Measurements from ENCODE around the gene AUH. TPM values are rescaled to one million over a fixed set of nuclear protein-coding genes. Genes with fewer than 3 reads are reported as not detected.

The AUH gene
- total RNA-seq, 2 experiments from 2014 or later: 16.9 to 24.5 TPM

DNA sequence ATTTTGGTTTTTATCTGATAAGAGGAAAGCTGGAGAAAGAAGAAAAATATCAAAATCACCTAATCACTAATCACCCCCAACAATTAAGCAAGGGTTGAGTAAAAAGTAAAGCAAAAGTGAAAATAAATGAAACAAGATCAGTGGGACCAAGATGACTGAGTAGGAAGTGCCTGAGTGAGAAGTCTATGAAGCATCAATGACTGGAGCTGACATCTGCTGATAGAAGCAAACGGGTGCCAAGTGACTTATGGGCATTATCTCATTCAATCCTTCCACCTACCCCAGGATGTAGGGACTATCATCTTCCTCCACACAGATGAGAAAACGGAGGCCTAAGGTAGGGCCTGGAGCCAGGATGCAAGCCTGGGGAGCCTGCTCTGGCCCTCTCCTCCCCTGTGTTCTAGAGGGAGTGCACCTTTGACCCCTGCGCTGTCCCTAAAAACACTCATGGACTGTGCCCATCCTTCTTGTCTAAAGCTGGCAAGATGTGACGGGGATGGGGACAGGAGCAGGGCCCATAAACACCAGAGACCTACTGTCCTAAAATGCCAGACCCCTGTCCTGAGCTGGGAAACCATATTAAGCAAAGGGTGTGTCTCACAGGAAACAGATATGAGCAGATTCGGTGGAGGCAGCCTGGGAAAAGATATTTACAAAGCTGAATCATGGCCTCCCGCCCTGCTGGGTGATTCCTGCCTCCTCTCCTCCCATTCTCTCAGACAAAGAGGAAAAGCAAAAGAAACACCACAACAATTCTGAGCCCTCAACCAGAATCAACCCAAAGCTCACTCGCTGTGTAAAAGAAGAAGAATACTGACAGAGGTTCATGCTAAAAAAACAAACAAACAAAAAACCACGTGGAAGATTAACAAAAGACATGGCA is 116.0 kb downstream of the AUH start:
- intact Hi-C loops (cut with micrococcal nuclease; ENCODE audit: unreplicated experiment): no loop called here
- POLR2A ChIA-PET: no interaction called here
- H3K9me2 ChIP-seq (ENCODE audit: insufficient read depth, low read length): no peaks in the 10 kb centered on the region

DNA sequence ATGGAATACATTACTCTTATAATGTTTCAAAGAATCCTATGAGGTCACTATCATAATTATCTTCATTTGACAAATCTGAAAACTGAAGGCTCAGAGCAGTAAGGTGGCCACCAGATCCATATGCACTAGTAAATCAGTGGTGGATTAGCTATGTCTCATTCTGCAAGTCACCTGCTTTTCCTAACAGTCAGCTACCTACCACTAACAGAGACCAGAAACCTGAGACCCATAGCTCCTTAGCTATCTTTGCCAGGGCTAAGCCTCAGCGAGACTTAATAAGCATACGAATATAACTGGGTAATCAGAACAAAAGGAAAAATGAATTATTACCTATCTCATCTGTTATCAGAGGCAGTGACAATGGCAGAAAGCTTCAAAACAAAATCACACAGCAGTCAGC is 118.7 kb downstream of the AUH start:
- no peaks in the 10 kb centered on the region for H3K9me2 ChIP-seq (ENCODE audit: insufficient read depth, low read length)
- no peaks in the 10 kb centered on the region for H4K20me1 ChIP-seq (ENCODE audit: insufficient read depth, low read length)
- CTCF ChIA-PET (ENCODE audit: unreplicated experiment): no interaction called here
- H3K4me2 ChIP-seq (ENCODE audit: low read length): no peak overlapping the region
- POLR2A ChIA-PET: interaction anchor here (1.1 kb wide), 1 partner anchor 9 kb away, joined by 3 read pairs; no protein-coding TSS in a partner anchor
- H3K4me3 ChIP-seq (ENCODE audit: low read depth, low read length, poor library complexity, severe bottlenecking): no peak overlapping the region
- H3K79me2 ChIP-seq (ENCODE audit: insufficient read depth, low read depth, low read length): no peaks in the 10 kb centered on the region
- DNase-seq (ENCODE audit: low spot score): no peak
- no peak overlapping the region for H3K27ac ChIP-seq (ENCODE audit: low read depth, low read length, poor library complexity, severe bottlenecking)
- intact Hi-C loops (cut with micrococcal nuclease; ENCODE audit: unreplicated experiment): no loop called here
- no peaks in the 10 kb centered on the region for H3K36me3 ChIP-seq (ENCODE audit: insufficient read depth, low read length)
- no TSS peak for BruUV-seq (replicated peaks)
- no peak overlapping the region for H2AFZ ChIP-seq (ENCODE audit: low read length)
- H3K4me1 ChIP-seq (ENCODE audit: insufficient read depth, low read length, poor library complexity, severe bottlenecking): peaks cover 7% of the 10 kb centered on the region
- no peaks in the 10 kb centered on the region for H3K9me3 ChIP-seq (ENCODE audit: low read length)
- TF ChIP-seq, protein P1, sequence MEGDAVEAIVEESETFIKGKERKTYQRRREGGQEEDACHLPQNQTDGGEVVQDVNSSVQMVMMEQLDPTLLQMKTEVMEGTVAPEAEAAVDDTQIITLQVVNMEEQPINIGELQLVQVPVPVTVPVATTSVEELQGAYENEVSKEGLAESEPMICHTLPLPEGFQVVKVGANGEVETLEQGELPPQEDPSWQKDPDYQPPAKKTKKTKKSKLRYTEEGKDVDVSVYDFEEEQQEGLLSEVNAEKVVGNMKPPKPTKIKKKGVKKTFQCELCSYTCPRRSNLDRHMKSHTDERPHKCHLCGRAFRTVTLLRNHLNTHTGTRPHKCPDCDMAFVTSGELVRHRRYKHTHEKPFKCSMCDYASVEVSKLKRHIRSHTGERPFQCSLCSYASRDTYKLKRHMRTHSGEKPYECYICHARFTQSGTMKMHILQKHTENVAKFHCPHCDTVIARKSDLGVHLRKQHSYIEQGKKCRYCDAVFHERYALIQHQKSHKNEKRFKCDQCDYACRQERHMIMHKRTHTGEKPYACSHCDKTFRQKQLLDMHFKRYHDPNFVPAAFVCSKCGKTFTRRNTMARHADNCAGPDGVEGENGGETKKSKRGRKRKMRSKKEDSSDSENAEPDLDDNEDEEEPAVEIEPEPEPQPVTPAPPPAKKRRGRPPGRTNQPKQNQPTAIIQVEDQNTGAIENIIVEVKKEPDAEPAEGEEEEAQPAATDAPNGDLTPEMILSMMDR (conservative IDR thresholded peaks at IDR 0.05; ENCODE audit: low read length): no peak
- TF ChIP-seq EZH2phosphoT487 (IDR thresholded peaks at IDR 0.05; ENCODE audit: borderline replicate concordance, low read depth, low read length): no peak

More for the DNA sequence above, 116.0 kb downstream of the AUH start:
- Histone ChIP-seq H3K4me3 (ENCODE audit: low read depth, low read length, poor library complexity, severe bottlenecking) (no peak overlapping the region), H3K27ac (ENCODE audit: low read depth, low read length, poor library complexity, severe bottlenecking) (no peak overlapping the region), H3K79me2 (ENCODE audit: insufficient read depth, low read depth, low read length) (no peaks in the 10 kb centered on the region), H3K36me3 (ENCODE audit: insufficient read depth, low read length) (no peaks in the 10 kb centered on the region), H3K9me3 (ENCODE audit: low read length) (no peaks in the 10 kb centered on the region), H4K20me1 (ENCODE audit: insufficient read depth, low read length) (no peaks in the 10 kb centered on the region), H2AFZ (ENCODE audit: low read length) (no peak overlapping the region), H3K4me1 (ENCODE audit: insufficient read depth, low read length, poor library complexity, severe bottlenecking) (no peaks in the 10 kb centered on the region), H3K4me2 (ENCODE audit: low read length) (no peak overlapping the region)
- CTCF ChIA-PET (ENCODE audit: unreplicated experiment): no interaction called here
- BruUV-seq (replicated peaks): no TSS peak
- no peak for TF ChIP-seq EZH2phosphoT487 (IDR thresholded peaks at IDR 0.05; ENCODE audit: borderline replicate concordance, low read depth, low read length)
- TF ChIP-seq, protein P1 (conservative IDR thresholded peaks at IDR 0.05; ENCODE audit: low read length): no peak
- no peak for DNase-seq (ENCODE audit: low spot score)

DNA sequence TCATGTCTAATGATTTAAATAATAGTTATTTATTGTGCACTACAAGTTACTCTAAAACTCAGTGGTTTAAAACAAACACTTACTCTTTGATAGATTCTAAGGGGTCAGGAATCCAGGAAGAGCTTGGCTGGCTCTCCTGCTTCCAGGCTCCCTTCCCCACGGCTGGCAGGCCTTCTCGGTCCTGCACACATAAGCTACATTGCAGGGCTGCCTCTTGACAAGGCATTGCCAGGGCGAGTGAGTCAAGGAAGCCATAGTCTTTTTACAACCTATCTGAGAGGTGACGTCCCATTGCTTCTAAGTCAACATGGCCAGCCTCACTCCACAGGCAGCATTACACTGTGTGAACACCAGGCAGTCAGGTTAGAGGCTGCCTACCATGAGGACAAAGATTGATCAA is 119.8 kb downstream of the AUH start:
- Histone ChIP-seq H3K4me3 (ENCODE audit: low read depth, low read length, poor library complexity, severe bottlenecking) (no peak overlapping the region), H3K4me1 (ENCODE audit: insufficient read depth, low read length, poor library complexity, severe bottlenecking) (peaks cover 10% of the 10 kb centered on the region), H3K9me3 (ENCODE audit: low read length) (no peaks in the 10 kb centered on the region), H3K9me2 (ENCODE audit: insufficient read depth, low read length) (no peaks in the 10 kb centered on the region), H3K36me3 (ENCODE audit: insufficient read depth, low read length) (no peaks in the 10 kb centered on the region), H2AFZ (ENCODE audit: low read length) (no peak overlapping the region), H4K20me1 (ENCODE audit: insufficient read depth, low read length) (no peaks in the 10 kb centered on the region), H3K79me2 (ENCODE audit: insufficient read depth, low read depth, low read length) (no peaks in the 10 kb centered on the region), H3K27ac (ENCODE audit: low read depth, low read length, poor library complexity, severe bottlenecking) (no peak overlapping the region), H3K4me2 (ENCODE audit: low read length) (no peak overlapping the region)
- intact Hi-C loops (cut with micrococcal nuclease; ENCODE audit: unreplicated experiment): no loop called here
- ChIA-PET CTCF (ENCODE audit: unreplicated experiment) (no interaction called here), POLR2A (no interaction called here)
- no TSS peak for BruUV-seq (replicated peaks)
- DNase-seq (ENCODE audit: low spot score): no peak
- TF ChIP-seq, protein P1 (conservative IDR thresholded peaks at IDR 0.05; ENCODE audit: low read length): no peak
- no peak for TF ChIP-seq EZH2phosphoT487 (IDR thresholded peaks at IDR 0.05; ENCODE audit: borderline replicate concordance, low read depth, low read length)
